C4-2B (cell line): ENCODE data around the gene TOPAZ1.

Experiments used
- ZFX ChIP-seq: fragments of 450-650 bp; IDR thresholded peaks from 2 replicates; pipeline ENCODE4 v1.6.1; 2017
- TF ChIP-seq, protein P1 (sequence below): fragments of 450-650 bp; conservative IDR thresholded peaks from 2 replicates; pipeline ENCODE4 v1.5.1; 2017; ENCODE audit warnings: mild to moderate bottlenecking

DNA sequence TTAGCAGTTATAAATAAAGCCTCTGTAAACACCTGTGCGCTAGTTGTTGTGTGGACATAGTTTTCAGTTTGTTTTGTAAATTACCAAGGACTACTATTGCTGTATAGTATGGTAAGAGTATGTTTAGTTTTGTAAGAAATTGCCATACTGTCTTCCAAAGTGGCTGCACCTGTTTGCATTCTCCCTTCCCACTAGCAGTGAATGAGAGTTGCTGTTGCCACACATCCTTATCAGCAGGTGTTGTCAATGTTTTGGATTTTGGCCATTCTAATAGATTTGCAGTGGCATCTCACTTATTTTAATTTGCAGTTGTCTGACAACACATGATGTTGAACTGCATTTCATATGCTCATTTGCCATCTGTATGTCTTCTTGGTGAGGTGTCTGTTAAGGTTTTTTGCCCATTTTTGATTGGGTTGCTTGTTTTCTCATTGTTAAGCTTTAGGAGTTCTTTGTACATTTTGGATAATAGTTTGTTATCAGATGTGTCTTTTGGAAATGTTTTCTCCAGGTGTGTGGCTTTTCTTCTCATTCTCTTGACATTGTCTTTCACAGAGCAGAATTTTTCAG is 111.8 kb downstream of the TOPAZ1 start:
- TF ChIP-seq, protein P1, sequence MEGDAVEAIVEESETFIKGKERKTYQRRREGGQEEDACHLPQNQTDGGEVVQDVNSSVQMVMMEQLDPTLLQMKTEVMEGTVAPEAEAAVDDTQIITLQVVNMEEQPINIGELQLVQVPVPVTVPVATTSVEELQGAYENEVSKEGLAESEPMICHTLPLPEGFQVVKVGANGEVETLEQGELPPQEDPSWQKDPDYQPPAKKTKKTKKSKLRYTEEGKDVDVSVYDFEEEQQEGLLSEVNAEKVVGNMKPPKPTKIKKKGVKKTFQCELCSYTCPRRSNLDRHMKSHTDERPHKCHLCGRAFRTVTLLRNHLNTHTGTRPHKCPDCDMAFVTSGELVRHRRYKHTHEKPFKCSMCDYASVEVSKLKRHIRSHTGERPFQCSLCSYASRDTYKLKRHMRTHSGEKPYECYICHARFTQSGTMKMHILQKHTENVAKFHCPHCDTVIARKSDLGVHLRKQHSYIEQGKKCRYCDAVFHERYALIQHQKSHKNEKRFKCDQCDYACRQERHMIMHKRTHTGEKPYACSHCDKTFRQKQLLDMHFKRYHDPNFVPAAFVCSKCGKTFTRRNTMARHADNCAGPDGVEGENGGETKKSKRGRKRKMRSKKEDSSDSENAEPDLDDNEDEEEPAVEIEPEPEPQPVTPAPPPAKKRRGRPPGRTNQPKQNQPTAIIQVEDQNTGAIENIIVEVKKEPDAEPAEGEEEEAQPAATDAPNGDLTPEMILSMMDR = no peak
- no peak for TF ChIP-seq ZFX
